Spleen (tissue), 11 donors: ENCODE measurements around the gene CEACAM21. TPM values are rescaled to one million over a fixed set of nuclear protein-coding genes. Genes with fewer than 3 reads are reported as not detected.

Experiments used
- DNase-seq: peaks from one replicate; pipeline ENCODE4 v3.0.0-alpha.2; 2020
- H3K27ac ChIP-seq, 8 donors: fragments of 200-600 bp; sonication (generic) in 7 of 8; 1 replicate in 4 of 8; 2 replicates in 4 of 8; pipeline versions ENCODE4 v1.5.0 to v1.8.0; 2016 to 2021; ENCODE audit warnings: inconsistent platforms in 4 of 8, mild to moderate bottlenecking in 4 of 8, moderate library complexity in 1 of 8
- H3K27me3 ChIP-seq, 7 donors: fragments of 200-600 bp; sonication (generic) in 6 of 7; replicated peaks in 1 of 7; 1 replicate in 4 of 7; 2 replicates in 3 of 7; pipeline versions ENCODE4 v1.5.0 to v1.8.0; 2016 to 2021; ENCODE audit warnings: inconsistent platforms in 3 of 7, mild to moderate bottlenecking in 1 of 7
- H3K36me3 ChIP-seq, 6 donors: fragments of 200-600 bp; sonication (generic) in 5 of 6; 1 replicate in 4 of 6; 2 replicates in 2 of 6; pipeline versions ENCODE4 v1.5.0 to v1.8.0; 2016 to 2021; ENCODE audit warnings: inconsistent platforms in 2 of 6
- H3K4me1 ChIP-seq, 6 donors: fragments of 200-600 bp; sonication (generic) in 5 of 6; 1 replicate in 3 of 6; 2 replicates in 3 of 6; pipeline versions ENCODE4 v1.5.0 to v1.8.0; 2016 to 2021; ENCODE audit warnings: inconsistent platforms in 3 of 6
- H3K4me3 ChIP-seq, 8 donors: fragments of 200-600 bp; sonication (generic) in 7 of 8; 1 replicate in 4 of 8; 2 replicates in 4 of 8; pipeline versions ENCODE4 v1.5.0 to v1.8.0; 2016 to 2021; ENCODE audit warnings: inconsistent platforms in 4 of 8, mild to moderate bottlenecking in 4 of 8, moderate library complexity in 2 of 8
- H3K9me3 ChIP-seq, 8 donors: fragments of 200-600 bp; sonication (generic) in 7 of 8; 1 replicate in 4 of 8; 2 replicates in 4 of 8; pipeline versions ENCODE4 v1.5.0 to v1.8.0; 2016 to 2021; ENCODE audit warnings: inconsistent platforms in 4 of 8
- POLR2A ChIP-seq, 3 donors: fragments of 450-650 bp; IDR thresholded peaks; one replicate each; pipeline ENCODE4 v1.5.1; 2017; ENCODE audit warnings: antibody characterized with exemption in 3 of 3, mild to moderate bottlenecking in 1 of 3
- POLR2AphosphoS5 ChIP-seq, 3 donors: sonication (generic); formaldehyde crosslinking; IDR thresholded peaks; one replicate each; pipeline ENCODE4 v1.5.1; 2017; ENCODE audit warnings: antibody characterized with exemption in 3 of 3
- WGBS, 5 donors: extraction: QIAGEN DNeasy Blood & Tissue Kit in 3 of 5; methylation state at CpG; one replicate each; pipeline versions ENCODE4 v1.1.5 to v1.1.7; 2013 to 2018; 5-methylcytosine and 5-hydroxymethylcytosine counted together
- intact Hi-C: fragments of 100-400 bp; cut with DNase I; formaldehyde crosslinking; loops from one replicate; pipeline ENCODE4 v1.15.0; 2023; ENCODE audit warnings: low total_unique reads
- polyA plus RNA-seq, 3 donors: library from polyadenylated mRNA; stranded (reverse); fragments of 200-250 nt; gene quantifications; one replicate each; pipeline ENCODE4 v1.2.1, GENCODE V29; 2013
- total RNA-seq, 7 donors: library from RNA; depleted of rRNA in 3 of 7; stranded (reverse); fragments of >200 nt in 3 of 7; fragmentation: NEBNext Ultra II Directional in 4 of 7; extraction: Animal tissue kit (Norgen Biotek cat#: 25700) in 4 of 7; gene quantifications; one replicate each; pipeline versions ENCODE4 v1.1.0 to v1.2.1, GENCODE V29; 2016 to 2021
- TF ChIP-seq, protein P1 (sequence below), 11 experiments: fragments of 200-600 bp in 7 of 11; fragments of 450-650 bp in 4 of 11; sonication (generic) in 4 of 11; IDR thresholded peaks in 8 of 11; conservative IDR thresholded peaks in 3 of 11; 1 replicate in 7 of 11; 2 replicates in 4 of 11; pipeline versions ENCODE4 v1.4.0 to v1.8.0; 2016 to 2021; ENCODE audit warnings: antibody characterized with exemption in 11 of 11, inconsistent platforms in 4 of 11, mild to moderate bottlenecking in 1 of 11
- donor health status: healthy with polysubstance abuse.
- donor health status: DM: no; HTN: no; CAD: no; lungs with moderate emphysema.
- donor health status: DM: no; HTN: no; CAD: no.
- donor health status: Bipolar disorder and iron deficiency.
- donor health status: healthy.
- donor health status: DM: no; HTN: no; CAD: no.
- donor health status: DM: yes; HTN: yes; CAD: no.

The CEACAM21 gene
- total and polyA plus RNA-seq, 10 donors: 10.3 to 22.9 (median 19.2) TPM

GRCh38 chr19:41616792-41617621, 41.0 kb downstream of the CEACAM21 start:
- 46 to 59% (median 51%) methylated on average over 9 of the region's 9 CpGs for WGBS, 5 donors
- intact Hi-C loops: no loop called here
- H3K4me1 ChIP-seq: peaks cover 0 to 70% (median 10%) of the 10 kb centered on the region in 6 donors

DNA sequence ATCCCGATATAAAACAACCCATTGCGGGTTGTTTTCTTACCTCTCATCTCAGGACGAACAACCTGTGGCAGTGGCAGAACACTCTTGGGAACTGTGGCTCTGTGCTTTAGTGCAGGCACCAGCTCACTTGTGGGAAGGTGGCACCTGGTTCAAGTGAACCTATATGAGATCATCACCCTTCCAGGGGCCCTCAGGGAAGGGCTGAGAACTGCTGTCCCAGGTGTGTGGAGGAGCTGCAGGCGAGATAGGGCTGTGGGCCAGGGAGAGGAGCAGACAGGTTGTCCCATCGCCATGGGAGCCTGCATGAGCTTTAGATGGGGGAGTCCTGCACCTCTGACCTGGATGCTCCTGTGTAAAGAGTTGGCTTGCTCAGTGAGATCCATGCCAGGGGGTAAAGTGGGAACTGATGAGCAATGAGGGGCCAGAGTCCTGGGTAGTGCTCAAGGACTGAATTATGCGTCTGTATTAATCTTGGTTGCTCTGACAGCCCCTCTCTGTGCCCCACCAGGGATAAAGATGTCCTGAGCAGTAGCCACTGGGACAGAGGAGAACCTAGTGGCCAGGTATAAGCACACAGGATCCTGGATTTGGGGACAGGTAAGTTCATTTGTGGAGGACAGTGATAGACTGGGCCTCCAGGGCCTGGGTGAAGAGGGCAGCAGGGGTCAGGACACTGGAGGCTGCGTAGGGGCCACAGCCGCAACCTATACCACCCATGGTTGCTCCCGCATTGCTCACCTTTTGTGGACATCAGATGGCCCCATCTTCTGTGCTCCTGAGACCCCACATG, 42.2 kb downstream of the CEACAM21 start:
- TF ChIP-seq POLR2AphosphoS5 (IDR thresholded peaks at IDR 0.05) (no peak), POLR2A (IDR thresholded peaks at IDR 0.05) (no peak)
- TF ChIP-seq, protein P1, sequence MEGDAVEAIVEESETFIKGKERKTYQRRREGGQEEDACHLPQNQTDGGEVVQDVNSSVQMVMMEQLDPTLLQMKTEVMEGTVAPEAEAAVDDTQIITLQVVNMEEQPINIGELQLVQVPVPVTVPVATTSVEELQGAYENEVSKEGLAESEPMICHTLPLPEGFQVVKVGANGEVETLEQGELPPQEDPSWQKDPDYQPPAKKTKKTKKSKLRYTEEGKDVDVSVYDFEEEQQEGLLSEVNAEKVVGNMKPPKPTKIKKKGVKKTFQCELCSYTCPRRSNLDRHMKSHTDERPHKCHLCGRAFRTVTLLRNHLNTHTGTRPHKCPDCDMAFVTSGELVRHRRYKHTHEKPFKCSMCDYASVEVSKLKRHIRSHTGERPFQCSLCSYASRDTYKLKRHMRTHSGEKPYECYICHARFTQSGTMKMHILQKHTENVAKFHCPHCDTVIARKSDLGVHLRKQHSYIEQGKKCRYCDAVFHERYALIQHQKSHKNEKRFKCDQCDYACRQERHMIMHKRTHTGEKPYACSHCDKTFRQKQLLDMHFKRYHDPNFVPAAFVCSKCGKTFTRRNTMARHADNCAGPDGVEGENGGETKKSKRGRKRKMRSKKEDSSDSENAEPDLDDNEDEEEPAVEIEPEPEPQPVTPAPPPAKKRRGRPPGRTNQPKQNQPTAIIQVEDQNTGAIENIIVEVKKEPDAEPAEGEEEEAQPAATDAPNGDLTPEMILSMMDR (IDR thresholded peaks at IDR 0.05 in 8 of 11, conservative IDR thresholded peaks at IDR 0.05 in 3 of 11): no peak
- Histone ChIP-seq H3K4me3 (no peak overlapping the region), H3K27ac (peak overlapping the region in 3 of 8 donors; percentile 21 to 94 (median 89)), H3K27me3 (peaks cover 0 to 23% (median 0%) of the 10 kb centered on the region in 7 donors), H3K9me3 (peaks cover 0 to 1% (median 0%) of the 10 kb centered on the region in 8 donors), H3K4me1 (peaks cover 0 to 72% (median 10%) of the 10 kb centered on the region in 6 donors), H3K36me3 (peaks cover 0 to 42% (median 0%) of the 10 kb centered on the region in 6 donors)
- intact Hi-C loops: no loop called here
- no peak for DNase-seq
- WGBS, 5 donors: 80 to 93% (median 86%) methylated on average over 9 of the region's 9 CpGs

More at GRCh38 chr19:41616792-41617621, 41.0 kb downstream of the CEACAM21 start:
- no peak overlapping the region for H3K27ac ChIP-seq
- no peak overlapping the region for H3K4me3 ChIP-seq
- peaks cover 0 to 42% (median 0%) of the 10 kb centered on the region in 6 donors for H3K36me3 ChIP-seq
- peak; percentile 34 for DNase-seq
- TF ChIP-seq POLR2AphosphoS5 (IDR thresholded peaks at IDR 0.05): peak in 1 of 3 donors; percentile 9
- TF ChIP-seq, protein P1 (IDR thresholded peaks at IDR 0.05 in 8 of 11, conservative IDR thresholded peaks at IDR 0.05 in 3 of 11): no peak
- peaks cover 0 to 31% (median 0%) of the 10 kb centered on the region in 7 donors for H3K27me3 ChIP-seq
- H3K9me3 ChIP-seq: peaks cover 0 to 4% (median 0%) of the 10 kb centered on the region in 8 donors

DNA sequence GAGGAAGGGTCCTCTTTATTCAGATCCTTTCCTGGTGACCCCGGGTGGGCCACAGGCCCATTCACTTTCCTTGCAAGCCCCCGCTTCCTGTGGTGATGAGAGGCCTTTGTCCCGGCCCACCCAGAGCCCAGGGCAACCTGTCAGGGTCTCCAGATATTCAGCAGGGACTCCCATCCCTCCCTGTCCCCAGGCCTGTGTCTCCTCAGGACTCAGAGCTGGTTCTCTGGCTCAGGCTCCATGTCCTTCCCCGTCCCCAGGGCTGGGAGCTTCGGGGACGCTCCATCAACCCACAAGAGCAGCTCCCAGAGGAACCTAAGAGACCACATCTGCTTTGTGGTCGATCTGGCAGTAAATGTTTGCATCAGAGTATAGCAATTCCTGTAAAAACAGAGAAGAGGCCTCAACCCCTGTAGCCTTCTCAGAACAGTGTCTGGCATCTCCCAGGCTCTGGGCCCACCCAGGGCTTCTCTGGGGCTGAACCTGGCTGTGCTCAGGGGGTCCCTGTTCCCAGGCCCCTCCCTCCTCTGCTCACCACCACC, 43.1 kb downstream of the CEACAM21 start:
- H3K9me3 ChIP-seq: no peaks in the 10 kb centered on the region
- peak overlapping the region in 1 of 8 donors; percentile 9 for H3K4me3 ChIP-seq
- H3K36me3 ChIP-seq: peaks cover 0 to 42% (median 0%) of the 10 kb centered on the region in 6 donors
- no peak for DNase-seq
- intact Hi-C loops: no loop called here
- TF ChIP-seq POLR2AphosphoS5 (IDR thresholded peaks at IDR 0.05) (peak in 1 of 3 donors; percentile 8), POLR2A (IDR thresholded peaks at IDR 0.05) (no peak)
- TF ChIP-seq, protein P1 (IDR thresholded peaks at IDR 0.05 in 8 of 11, conservative IDR thresholded peaks at IDR 0.05 in 3 of 11): no peak
- peaks cover 0 to 77% (median 10%) of the 10 kb centered on the region in 6 donors for H3K4me1 ChIP-seq
- H3K27me3 ChIP-seq: peaks cover 0 to 20% (median 0%) of the 10 kb centered on the region in 7 donors
- peak overlapping the region in 5 of 8 donors; percentile 3 to 94 (median 85) for H3K27ac ChIP-seq
- 21 to 39% (median 23%) methylated on average over 6 to 7 of the region's 7 CpGs for WGBS, 5 donors
